ENCODE data around the gene FAM83F.

- TF ChIP-seq CTCF (IDR thresholded peaks at IDR 0.05) (no peak), EZH2 (IDR thresholded peaks at IDR 0.05; ENCODE audit: borderline replicate concordance, insufficient read depth, low read depth, low read length, poor library complexity, severe bottlenecking) (no peak)
Measured at GRCh38 chr22:40015358-40015976, 20.7 kb downstream of the FAM83F start.
